ENCODE data around the gene EPN2. TPM values are rescaled to one million over a fixed set of nuclear protein-coding genes. Genes with fewer than 3 reads are reported as not detected.

Gene EPN2
- total RNA-seq, 4 donors from 2014 or later, result 69.4 to 251 (median 96.3) TPM

DNA sequence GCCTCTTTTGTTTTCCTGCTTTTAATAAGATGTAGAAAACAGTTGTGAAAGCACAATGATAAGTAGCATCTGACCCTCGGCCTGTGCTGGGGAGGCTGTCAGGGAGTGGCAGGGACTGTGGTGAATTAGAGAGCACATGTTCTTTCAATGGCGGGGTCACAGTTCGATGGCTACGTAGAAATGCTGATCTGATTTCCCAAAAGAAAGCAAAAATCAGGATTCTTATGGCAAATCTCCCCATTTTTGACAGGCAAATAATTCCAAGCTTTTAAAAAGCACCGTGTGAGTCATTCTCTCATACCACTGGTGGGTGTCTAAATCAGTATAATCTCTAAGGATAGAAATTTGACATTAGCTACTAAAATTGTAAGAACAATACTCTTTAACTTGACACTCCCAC is 137.0 kb downstream of the EPN2 start:
- intact Hi-C loops (cut with DNase I; ENCODE audit: low total_unique reads), result no loop called here
- WGBS, 2 donors, result 85 to 95% methylated on average over 5 of the region's 5 CpGs
- peak in 1 of 2 donors; percentile 74 for DNase-seq (ENCODE audit: low spot score in 2 of 2)

DNA sequence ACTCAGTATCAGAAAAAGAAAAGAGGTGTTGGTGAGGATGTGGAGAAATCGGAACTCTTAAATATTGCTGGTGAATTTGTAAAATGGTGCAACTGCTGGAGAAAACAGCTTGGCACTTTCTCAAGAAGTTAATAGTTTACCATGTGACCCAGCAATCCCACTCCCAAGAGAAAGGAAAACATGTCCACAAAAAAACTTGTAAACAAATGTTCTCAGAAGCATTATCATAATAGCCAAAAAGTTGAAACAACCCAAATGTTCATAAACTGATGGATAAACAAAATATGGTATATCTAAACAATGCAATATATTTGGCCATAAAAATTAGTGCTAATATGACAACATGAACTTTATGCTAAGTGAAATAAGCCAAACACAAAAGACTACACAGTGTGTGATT is 138.6 kb downstream of the EPN2 start:
- intact Hi-C loops (cut with DNase I; ENCODE audit: low total_unique reads), result no loop called here
- no peak overlapping the region for H3K4me3 ChIP-seq (ENCODE audit: low read depth, poor library complexity, severe bottlenecking)
- no peak for DNase-seq (ENCODE audit: low spot score in 2 of 2)
- 91 to 92% methylated on average over 1 of the region's 1 CpG for WGBS, 2 donors
- TF ChIP-seq POLR2A (IDR thresholded peaks at IDR 0.05), result no peak
- TF ChIP-seq, protein P1, sequence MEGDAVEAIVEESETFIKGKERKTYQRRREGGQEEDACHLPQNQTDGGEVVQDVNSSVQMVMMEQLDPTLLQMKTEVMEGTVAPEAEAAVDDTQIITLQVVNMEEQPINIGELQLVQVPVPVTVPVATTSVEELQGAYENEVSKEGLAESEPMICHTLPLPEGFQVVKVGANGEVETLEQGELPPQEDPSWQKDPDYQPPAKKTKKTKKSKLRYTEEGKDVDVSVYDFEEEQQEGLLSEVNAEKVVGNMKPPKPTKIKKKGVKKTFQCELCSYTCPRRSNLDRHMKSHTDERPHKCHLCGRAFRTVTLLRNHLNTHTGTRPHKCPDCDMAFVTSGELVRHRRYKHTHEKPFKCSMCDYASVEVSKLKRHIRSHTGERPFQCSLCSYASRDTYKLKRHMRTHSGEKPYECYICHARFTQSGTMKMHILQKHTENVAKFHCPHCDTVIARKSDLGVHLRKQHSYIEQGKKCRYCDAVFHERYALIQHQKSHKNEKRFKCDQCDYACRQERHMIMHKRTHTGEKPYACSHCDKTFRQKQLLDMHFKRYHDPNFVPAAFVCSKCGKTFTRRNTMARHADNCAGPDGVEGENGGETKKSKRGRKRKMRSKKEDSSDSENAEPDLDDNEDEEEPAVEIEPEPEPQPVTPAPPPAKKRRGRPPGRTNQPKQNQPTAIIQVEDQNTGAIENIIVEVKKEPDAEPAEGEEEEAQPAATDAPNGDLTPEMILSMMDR (IDR thresholded peaks at IDR 0.05), result no peak

More for the DNA sequence above, 137.0 kb downstream of the EPN2 start:
- no peak overlapping the region for H3K4me3 ChIP-seq (ENCODE audit: low read depth, poor library complexity, severe bottlenecking)
- TF ChIP-seq, protein P1 (IDR thresholded peaks at IDR 0.05), result no peak
- no peak for TF ChIP-seq POLR2A (IDR thresholded peaks at IDR 0.05)

DNA sequence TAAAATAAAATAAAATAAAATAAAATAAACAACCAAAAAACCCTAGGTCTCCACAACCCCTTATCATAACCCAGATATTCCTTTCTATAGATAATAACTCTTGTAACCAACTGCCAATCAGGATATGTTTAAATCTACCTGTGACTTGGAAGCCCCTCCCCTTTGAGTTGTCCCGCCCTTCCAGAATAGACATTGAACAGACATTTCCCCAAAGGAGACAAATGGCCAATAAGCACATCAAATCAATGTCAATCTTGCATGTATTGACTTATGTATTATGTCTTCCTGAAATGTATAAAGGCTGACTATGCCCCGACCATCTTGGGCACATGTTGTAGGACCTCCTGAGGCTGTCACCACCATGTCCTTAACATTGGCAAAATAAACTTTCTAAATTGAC is 139.6 kb downstream of the EPN2 start:
- no peak overlapping the region for H3K4me3 ChIP-seq (ENCODE audit: low read depth, poor library complexity, severe bottlenecking)

DNA sequence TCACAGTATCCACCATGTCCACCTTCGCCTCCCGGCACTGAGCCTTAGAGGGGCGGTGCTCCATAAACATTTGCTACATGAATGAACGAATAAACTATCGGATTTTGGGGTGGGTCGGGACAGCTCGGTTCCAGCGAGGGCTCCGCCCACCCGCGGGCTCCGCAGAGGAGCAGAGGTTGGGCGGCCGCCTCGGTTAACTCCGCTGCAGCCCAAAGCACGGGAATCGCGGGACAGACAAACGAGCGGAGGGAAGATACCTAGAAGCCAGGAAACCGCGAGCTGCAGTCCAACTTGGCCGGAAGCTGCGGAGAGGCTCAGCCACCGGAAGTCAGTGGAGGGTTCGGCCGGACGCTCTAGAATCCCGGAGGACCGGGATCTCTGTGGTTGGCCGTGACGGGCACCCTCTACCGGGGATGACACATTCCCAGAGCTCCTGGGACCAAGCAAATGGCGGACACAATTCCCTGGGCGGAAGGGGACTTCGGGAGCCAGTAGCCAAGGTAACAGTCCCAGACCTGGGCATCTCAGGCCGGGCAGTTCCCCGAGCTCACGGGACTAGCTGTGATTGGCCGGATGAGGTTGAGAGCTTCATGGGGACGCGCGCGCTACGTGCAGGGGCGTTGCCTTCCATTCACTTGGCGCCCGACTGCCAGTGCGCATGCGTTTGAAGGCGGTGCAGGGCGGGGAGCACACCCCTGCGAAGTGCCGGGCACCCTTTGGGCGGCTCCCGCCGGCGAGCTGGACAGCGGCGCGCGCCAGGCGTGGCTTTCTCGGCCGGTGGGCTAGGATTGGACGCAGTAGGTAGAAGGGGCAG is 140.6 kb downstream of the EPN2 start:
- intact Hi-C loops (cut with DNase I; ENCODE audit: low total_unique reads), result no loop called here
- 0 to 1% methylated on average over 57 to 67 of the region's 67 CpGs for WGBS, 2 donors
- H3K4me3 ChIP-seq (ENCODE audit: low read depth, poor library complexity, severe bottlenecking), result peak overlapping the region; percentile 49
- DNase-seq (ENCODE audit: low spot score in 2 of 2), result peak; percentile 97 to 99
- TF ChIP-seq, protein P1 (IDR thresholded peaks at IDR 0.05), result no peak
- peak in 1 of 2 donors; percentile 2 for TF ChIP-seq POLR2A (IDR thresholded peaks at IDR 0.05)

More for the DNA sequence above, 139.6 kb downstream of the EPN2 start:
- intact Hi-C loops (cut with DNase I; ENCODE audit: low total_unique reads), result no loop called here
- TF ChIP-seq, protein P1 (IDR thresholded peaks at IDR 0.05), result no peak
- TF ChIP-seq POLR2A (IDR thresholded peaks at IDR 0.05), result no peak
- DNase-seq (ENCODE audit: low spot score in 2 of 2), result peak in 1 of 2 donors; percentile 54
- 26 to 44% methylated on average over 2 of the region's 2 CpGs for WGBS, 2 donors

DNA sequence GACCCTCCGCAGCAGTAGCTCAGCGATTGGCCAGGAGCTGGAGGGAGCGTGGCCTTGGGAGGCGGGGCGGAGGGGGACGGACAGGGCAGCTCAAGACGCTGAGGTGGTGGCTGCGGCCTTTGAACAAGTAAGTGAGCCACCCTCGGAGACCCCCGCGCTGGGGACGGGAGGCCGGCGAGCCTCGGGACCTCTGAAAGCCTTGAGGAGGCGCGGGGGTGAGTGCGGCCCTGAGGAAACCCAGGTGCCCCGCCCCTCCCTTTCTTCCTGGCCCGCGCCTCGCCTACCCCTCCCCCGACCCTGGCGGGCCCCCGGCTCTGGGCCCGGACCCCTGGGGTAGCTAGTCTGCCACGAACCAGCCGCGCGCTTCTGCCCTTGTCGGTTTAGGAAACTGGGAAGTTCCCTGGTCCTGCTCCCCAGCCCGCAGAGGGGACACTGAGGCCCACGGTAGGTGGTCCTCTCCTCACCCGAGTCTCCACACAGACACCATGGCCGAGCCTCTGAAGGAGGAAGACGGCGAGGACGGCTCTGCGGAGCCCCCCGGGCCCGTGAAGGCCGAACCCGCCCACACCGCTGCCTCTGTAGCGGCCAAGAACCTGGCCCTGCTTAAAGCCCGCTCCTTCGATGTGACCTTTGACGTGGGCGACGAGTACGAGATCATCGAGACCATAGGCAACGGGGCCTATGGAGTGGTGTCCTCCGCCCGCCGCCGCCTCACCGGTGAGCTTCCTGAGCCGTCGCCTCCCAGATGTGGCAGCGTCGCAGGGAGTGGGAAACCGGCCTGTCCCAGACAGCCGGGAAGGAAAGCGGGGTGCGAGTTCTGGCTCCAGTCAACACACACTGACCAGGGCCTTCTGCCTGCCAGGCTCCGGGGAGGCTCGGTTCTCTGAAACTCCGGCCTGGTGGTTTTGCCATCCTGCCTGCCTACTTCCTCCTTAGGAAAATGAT is 141.5 kb downstream of the EPN2 start, which contains the start of gene MAPK7:
TSS of gene MAPK7 (plus strand) at position 83 of the 945 bp plus-strand sequence. CDS start at position 486, 403 bp downstream.
- 2 to 4% methylated on average over 29 to 41 of the region's 69 CpGs for WGBS, 2 donors
- DNase-seq (ENCODE audit: low spot score in 2 of 2), result peak in 1 of 2 donors; percentile 87
- TF ChIP-seq, protein P1 (IDR thresholded peaks at IDR 0.05), result no peak
- peak in 1 of 2 donors; percentile 38 for TF ChIP-seq POLR2A (IDR thresholded peaks at IDR 0.05)
- peak within 1 kb of the TSS; percentile 63 for H3K4me3 ChIP-seq (ENCODE audit: low read depth, poor library complexity, severe bottlenecking)
- intact Hi-C loops (cut with DNase I; ENCODE audit: low total_unique reads), result no loop called here
